ENCODE results near the gene ZCCHC17.

DNA sequence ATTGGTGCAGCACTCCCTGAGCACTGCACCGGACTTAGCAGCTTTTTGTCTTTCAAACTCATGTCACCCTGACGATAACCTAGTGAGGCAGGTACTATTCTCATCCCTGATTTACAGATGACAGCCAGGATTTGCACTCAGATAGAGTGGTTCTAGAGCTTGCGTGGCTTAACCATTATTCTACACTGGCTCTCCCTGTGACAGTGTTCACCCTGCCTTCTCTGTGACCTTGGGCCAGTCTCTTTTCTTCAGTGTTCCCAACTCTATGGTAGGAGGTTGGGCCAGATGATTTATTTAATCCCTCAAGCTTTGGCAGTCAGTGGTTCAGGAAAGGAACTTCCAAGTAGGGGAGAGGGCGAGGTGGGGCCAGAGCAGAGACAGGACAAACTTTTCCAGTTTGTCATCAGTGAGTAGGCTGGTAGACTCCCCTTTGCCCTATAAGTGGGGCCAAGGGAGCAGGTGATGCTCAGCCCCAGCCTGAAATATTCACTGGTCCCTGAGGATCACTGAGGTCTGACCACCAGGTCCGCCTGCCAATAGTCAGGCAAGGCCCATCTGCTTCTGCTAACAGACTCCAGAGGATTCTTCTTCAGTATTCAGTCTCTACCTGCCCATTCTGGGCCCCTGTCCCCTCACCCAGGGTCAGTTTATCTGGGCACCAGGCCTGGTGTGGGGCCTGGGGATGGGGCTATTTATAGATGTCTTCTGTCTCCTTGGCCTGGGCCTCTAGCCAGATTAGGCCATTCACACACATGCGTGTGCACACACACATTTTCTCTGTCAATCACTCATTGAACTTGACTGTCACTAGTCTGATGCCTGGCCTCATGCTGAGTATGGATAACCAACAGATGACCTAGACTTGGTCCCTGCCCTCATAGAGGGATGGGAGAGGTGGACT, 84.8 kb downstream of the ZCCHC17 start:
- TF ChIP-seq, protein P1, sequence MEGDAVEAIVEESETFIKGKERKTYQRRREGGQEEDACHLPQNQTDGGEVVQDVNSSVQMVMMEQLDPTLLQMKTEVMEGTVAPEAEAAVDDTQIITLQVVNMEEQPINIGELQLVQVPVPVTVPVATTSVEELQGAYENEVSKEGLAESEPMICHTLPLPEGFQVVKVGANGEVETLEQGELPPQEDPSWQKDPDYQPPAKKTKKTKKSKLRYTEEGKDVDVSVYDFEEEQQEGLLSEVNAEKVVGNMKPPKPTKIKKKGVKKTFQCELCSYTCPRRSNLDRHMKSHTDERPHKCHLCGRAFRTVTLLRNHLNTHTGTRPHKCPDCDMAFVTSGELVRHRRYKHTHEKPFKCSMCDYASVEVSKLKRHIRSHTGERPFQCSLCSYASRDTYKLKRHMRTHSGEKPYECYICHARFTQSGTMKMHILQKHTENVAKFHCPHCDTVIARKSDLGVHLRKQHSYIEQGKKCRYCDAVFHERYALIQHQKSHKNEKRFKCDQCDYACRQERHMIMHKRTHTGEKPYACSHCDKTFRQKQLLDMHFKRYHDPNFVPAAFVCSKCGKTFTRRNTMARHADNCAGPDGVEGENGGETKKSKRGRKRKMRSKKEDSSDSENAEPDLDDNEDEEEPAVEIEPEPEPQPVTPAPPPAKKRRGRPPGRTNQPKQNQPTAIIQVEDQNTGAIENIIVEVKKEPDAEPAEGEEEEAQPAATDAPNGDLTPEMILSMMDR (IDR thresholded peaks at IDR 0.05; ENCODE audit: extremely low read depth in 1 of 2, insufficient read depth in 1 of 2, low read depth in 1 of 2, low read length in 2 of 2): no peak
- no peak for TF ChIP-seq EZH2 (IDR thresholded peaks at IDR 0.05; ENCODE audit: borderline replicate concordance, low read depth, low read length, severe bottlenecking)
- no peak for TF ChIP-seq POLR2AphosphoS5 (IDR thresholded peaks at IDR 0.05; ENCODE audit: insufficient read depth, low read depth, low read length)
- no peak for TF ChIP-seq POLR2A (IDR thresholded peaks at IDR 0.05; ENCODE audit: low read depth, low read length)
- TF ChIP-seq JUN (IDR thresholded peaks at IDR 0.05; ENCODE audit: borderline replicate concordance, insufficient read depth, insufficient read length, low read depth): no peak
- no peak for TF ChIP-seq MAX (IDR thresholded peaks at IDR 0.05; ENCODE audit: insufficient read depth, insufficient read length)
- TF ChIP-seq FOS (IDR thresholded peaks at IDR 0.05; ENCODE audit: borderline replicate concordance, insufficient read depth, low read length): no peak
- TF ChIP-seq MYC (IDR thresholded peaks at IDR 0.05; ENCODE audit: low read depth, low read length): no peak

Data from endothelial cell of umbilical vein (primary cell).